NT2/D1 (cell line): Measurements from ENCODE around the gene GNG4.
"Not testable (repeated sequence)": the region's sequence is repeated elsewhere in the genome, so short reads cannot be mapped to it uniquely, and the experiment has no call there.

Source experiments
- DNase-seq: peaks from one replicate; pipeline ENCODE4 v3.0.0-alpha.2; 2011; ENCODE audit warnings: low read depth, low spot score
- H3K27me3 ChIP-seq: 2 replicates; pipeline ENCODE4 v1.6.0; 2011; ENCODE audit warnings: mild to moderate bottlenecking; ENCODE audit not compliant: insufficient read length, insufficient read depth
- H3K36me3 ChIP-seq: 2 replicates; pipeline ENCODE4 v1.6.1; 2011; ENCODE audit warnings: mild to moderate bottlenecking, low read length, mixed read lengths; ENCODE audit not compliant: insufficient read depth, insufficient read length
- H3K4me1 ChIP-seq: 2 replicates; pipeline ENCODE4 v1.5.1; 2011; ENCODE audit not compliant: insufficient read depth, insufficient read length
- H3K4me3 ChIP-seq: 2 replicates; pipeline ENCODE4 v1.5.1; 2011; ENCODE audit warnings: low read depth; ENCODE audit not compliant: insufficient read length
- H3K9ac ChIP-seq: 2 replicates; pipeline ENCODE4 v1.6.0; 2011; ENCODE audit warnings: low read depth; ENCODE audit not compliant: insufficient read length
- H3K9me3 ChIP-seq: 2 replicates; pipeline ENCODE4 v1.5.1; 2011; ENCODE audit warnings: mild to moderate bottlenecking, low read length; ENCODE audit not compliant: insufficient read depth
- SUZ12 ChIP-seq: IDR thresholded peaks from 2 replicates; pipeline ENCODE4 v1.6.1; 2011; ENCODE audit not compliant: insufficient read length, insufficient read depth; ENCODE audit errors: extremely low read depth
- YY1 ChIP-seq: IDR thresholded peaks from 2 replicates; pipeline ENCODE4 v1.6.1; 2011; ENCODE audit not compliant: insufficient read length, insufficient read depth
- ZNF274 ChIP-seq: IDR thresholded peaks from 2 replicates; pipeline ENCODE4 v1.6.1; 2011; ENCODE audit warnings: mild to moderate bottlenecking, low read depth, low read length

The GNG4 gene

GRCh38 chr1:235610157-235610556 is 39.4 kb downstream of the GNG4 start:
- Histone ChIP-seq H3K9me3 (no peaks in the 10 kb centered on the region), H3K36me3 (no peaks in the 10 kb centered on the region), H3K9ac (no peak overlapping the region), H3K4me1 (peaks cover 4% of the 10 kb centered on the region), H3K4me3 (no peak overlapping the region), H3K27me3 (no peaks in the 10 kb centered on the region)
- TF ChIP-seq ZNF274 (no peak), YY1 (no peak), SUZ12 (no peak)
- DNase-seq: no peak

- Histone ChIP-seq H3K9ac (no peak overlapping the region), H3K4me1 (no peaks in the 10 kb centered on the region), H3K9me3 (no peaks in the 10 kb centered on the region), H3K4me3 (no peak overlapping the region), H3K27me3 (no peaks in the 10 kb centered on the region), H3K36me3 (no peaks in the 10 kb centered on the region)
- no peak for TF ChIP-seq ZNF274
- no peak for TF ChIP-seq SUZ12
- no peak for TF ChIP-seq YY1
- no peak for DNase-seq
Observed at GRCh38 chr1:235608278-235608677, 41.3 kb downstream of the GNG4 start.

DNA sequence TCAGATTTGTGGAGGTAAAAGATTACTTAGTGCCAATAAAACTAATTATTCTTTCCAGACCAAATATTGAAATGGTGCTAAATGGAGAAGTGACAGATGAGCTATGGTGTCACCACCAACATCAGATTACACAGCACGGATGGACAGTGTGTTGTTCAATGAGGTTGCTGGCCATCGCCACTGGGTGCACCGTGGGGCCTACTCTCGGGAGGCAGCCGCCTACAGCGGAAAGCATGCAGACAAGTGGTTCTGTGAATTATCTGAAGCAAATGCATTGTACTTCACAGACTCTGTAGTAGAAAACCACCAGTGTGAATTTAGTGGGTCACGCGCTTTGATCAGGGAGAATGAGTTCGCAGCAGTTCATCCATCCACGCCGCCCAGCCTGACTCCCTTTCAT is 42.3 kb downstream of the GNG4 start:
- Histone ChIP-seq H3K4me3 (no peak overlapping the region), H3K4me1 (no peaks in the 10 kb centered on the region), H3K27me3 (no peaks in the 10 kb centered on the region), H3K9me3 (no peaks in the 10 kb centered on the region), H3K9ac (no peak overlapping the region), H3K36me3 (no peaks in the 10 kb centered on the region)
- no peak for DNase-seq
- TF ChIP-seq SUZ12: no peak
- TF ChIP-seq YY1: no peak
- TF ChIP-seq ZNF274: no peak

DNA sequence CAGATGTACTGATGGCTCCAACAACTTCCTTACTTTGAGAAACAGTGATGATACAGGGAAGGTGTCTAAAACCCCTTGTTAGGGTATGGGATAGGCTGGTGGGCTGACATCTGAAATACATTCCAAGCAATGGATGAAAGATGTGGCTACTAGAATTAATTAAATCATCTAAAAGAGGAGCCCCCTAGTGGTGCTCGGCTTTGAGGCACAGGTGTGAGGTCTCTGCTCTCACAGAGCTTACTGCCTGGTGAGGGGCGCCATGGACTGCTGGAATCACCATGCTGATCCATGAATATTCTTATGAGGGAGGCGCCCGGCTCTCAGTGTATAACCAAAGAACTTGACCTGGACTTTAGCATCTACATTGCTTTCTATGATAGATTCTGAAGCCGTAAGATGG is 48.5 kb downstream of the GNG4 start:
- TF ChIP-seq ZNF274: no peak
- no peak for DNase-seq
- no peaks in the 10 kb centered on the region for H3K27me3 ChIP-seq

GRCh38 chr1:235599536-235599935 is 50.0 kb downstream of the GNG4 start:
- Histone ChIP-seq H3K4me3 (no peak overlapping the region), H3K27me3 (no peaks in the 10 kb centered on the region), H3K36me3 (no peaks in the 10 kb centered on the region), H3K9ac (no peak overlapping the region), H3K4me1 (peaks cover 2% of the 10 kb centered on the region), H3K9me3 (peaks cover 3% of the 10 kb centered on the region; the same call in 1 of the 2 replicates)
- no peak for DNase-seq
- TF ChIP-seq YY1 (no peak), ZNF274 (no peak), SUZ12 (no peak)

More for the DNA sequence above, 48.5 kb downstream of the GNG4 start:
- peaks cover 2% of the 10 kb centered on the region for H3K4me1 ChIP-seq
- no peaks in the 10 kb centered on the region for H3K9me3 ChIP-seq
- no peak overlapping the region for H3K4me3 ChIP-seq
- no peak overlapping the region for H3K9ac ChIP-seq
- H3K36me3 ChIP-seq: no peaks in the 10 kb centered on the region

- no peaks in the 10 kb centered on the region for H3K27me3 ChIP-seq
- peaks cover 3% of the 10 kb centered on the region; the same call in 1 of the 2 replicates for H3K9me3 ChIP-seq
- no peak overlapping the region for H3K4me3 ChIP-seq
- no peaks in the 10 kb centered on the region for H3K36me3 ChIP-seq
- no peak for TF ChIP-seq ZNF274
- TF ChIP-seq SUZ12: no peak
- TF ChIP-seq YY1: no peak
- peak; percentile 32 for DNase-seq
- no peak overlapping the region for H3K9ac ChIP-seq
- H3K4me1 ChIP-seq: peaks cover 2% of the 10 kb centered on the region
Observed at GRCh38 chr1:235597867-235598553, 51.6 kb downstream of the GNG4 start.

DNA sequence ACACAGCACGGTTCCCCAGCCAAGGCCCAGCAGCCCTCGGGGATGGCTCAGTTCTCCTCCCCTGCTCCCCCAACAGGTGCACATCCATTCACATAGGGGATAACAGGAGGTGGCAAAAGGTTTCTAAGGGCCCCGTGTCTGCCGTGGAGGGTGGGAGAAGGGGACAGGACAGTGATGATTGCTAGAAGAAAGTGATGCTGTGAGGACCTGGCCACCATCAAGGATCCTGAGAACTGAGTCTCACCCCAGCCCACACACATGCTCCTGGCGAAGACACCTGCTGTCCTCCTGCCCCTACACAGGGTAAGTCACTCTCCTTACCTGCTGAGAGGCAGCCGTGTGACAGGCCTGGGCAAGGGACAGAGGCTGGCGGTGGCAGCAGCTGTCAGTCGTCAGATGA is 54.5 kb downstream of the GNG4 start:
- Histone ChIP-seq H3K4me3 (no peak overlapping the region), H3K9me3 (peaks cover 3% of the 10 kb centered on the region; the same call in 1 of the 2 replicates), H3K9ac (no peak overlapping the region), H3K4me1 (peaks cover 2% of the 10 kb centered on the region), H3K27me3 (no peaks in the 10 kb centered on the region), H3K36me3 (no peaks in the 10 kb centered on the region)
- TF ChIP-seq YY1 (no peak), ZNF274 (no peak), SUZ12 (no peak)
- DNase-seq: no peak

- not testable (repeated sequence) for H3K4me3 ChIP-seq, H3K4me1 ChIP-seq, DNase-seq, H3K9me3 ChIP-seq, H3K9ac ChIP-seq, H3K27me3 ChIP-seq, H3K36me3 ChIP-seq
Observed at GRCh38 chr1:235594281-235594895, 55.2 kb downstream of the GNG4 start.
